WTC11 (cell line): Measurements from ENCODE around the gene ATP1B3. TPM values are rescaled to one million over a fixed set of nuclear protein-coding genes. Genes with fewer than 3 reads are reported as not detected.

Source experiments
- ATAC-seq: fragments of 200-7000 bp; cut with Tn5 transposase; 2 replicates; pipeline ENCODE4 v1.10.0; 2021; ENCODE audit warnings: mild to moderate bottlenecking, moderate library complexity
- CTCF ChIA-PET: fragments of 300-600 bp; sonication (Branson Sonifier 250); formaldehyde crosslinking; loops from one replicate; lab custom pipeline; 2021; ENCODE audit warnings: antibody characterized with exemption; lab: Charles Lee
- POLR2A ChIA-PET: fragments of 350-600 bp; sonication (Branson Sonifier 250); formaldehyde crosslinking; loops from one replicate; lab custom pipeline; 2021; ENCODE audit warnings: antibody characterized with exemption; lab: Charles Lee
- DNase-seq: peaks from one replicate; pipeline ENCODE4 v3.0.0; 2021; ENCODE audit warnings: low spot score
- H3K27ac Mint-ChIP-seq: 2 replicates; pipeline ENCODE4 v1.8.0; 2021; ENCODE audit warnings: mixed read lengths
- H3K27me3 Mint-ChIP-seq: 2 replicates; pipeline ENCODE4 v1.8.0; 2021; ENCODE audit warnings: low read depth, mild to moderate bottlenecking, moderate library complexity, mixed read lengths
- H3K36me3 Mint-ChIP-seq: 2 replicates; pipeline ENCODE4 v1.8.0; 2021; ENCODE audit warnings: mixed read lengths
- H3K4me1 Mint-ChIP-seq: 2 replicates; pipeline ENCODE4 v1.8.0; 2022; ENCODE audit warnings: mixed read lengths
- H3K4me3 Mint-ChIP-seq: 2 replicates; pipeline ENCODE4 v1.8.0; 2021; ENCODE audit warnings: mild to moderate bottlenecking, moderate library complexity, mixed read lengths
- H3K9me3 Mint-ChIP-seq: 2 replicates; pipeline ENCODE4 v1.8.0; 2021; ENCODE audit warnings: mixed read lengths
- ATF2 ChIP-seq: sonication (generic); formaldehyde crosslinking; IDR thresholded peaks from 2 replicates; pipeline ENCODE4 v1.8.1; 2022; ENCODE audit warnings: low read depth, missing genetic modification reagents, borderline replicate concordance
- CDX4 ChIP-seq: fragments of 250-450 bp; sonication (Bioruptor Pico); IDR thresholded peaks from 2 replicates; pipeline ENCODE4 v1.9.0; 2021; ENCODE audit warnings: moderate library complexity, mild to moderate bottlenecking, inconsistent platforms, borderline replicate concordance
- CREB1 ChIP-seq: sonication (generic); formaldehyde crosslinking; IDR thresholded peaks from 2 replicates; pipeline ENCODE4 v1.8.0; 2023; ENCODE audit warnings: mild to moderate bottlenecking, missing genetic modification reagents
- ELF4 ChIP-seq: sonication (generic); formaldehyde crosslinking; IDR thresholded peaks from 2 replicates; pipeline ENCODE4 v1.8.1; 2022; ENCODE audit warnings: low read depth, mild to moderate bottlenecking, moderate library complexity, missing genetic modification reagents
- ETV6 ChIP-seq: sonication (generic); formaldehyde crosslinking; IDR thresholded peaks from 2 replicates; pipeline ENCODE4 v1.8.1; 2022; ENCODE audit warnings: mild to moderate bottlenecking, missing genetic modification reagents
- FOXK1 ChIP-seq: sonication (generic); formaldehyde crosslinking; IDR thresholded peaks from 2 replicates; pipeline ENCODE4 v1.8.0; 2022; ENCODE audit warnings: mild to moderate bottlenecking, moderate library complexity, missing genetic modification reagents
- FOXP1 ChIP-seq: sonication (generic); formaldehyde crosslinking; IDR thresholded peaks from 2 replicates; pipeline ENCODE4 v1.8.0; 2022; ENCODE audit warnings: missing genetic modification reagents, mild to moderate bottlenecking, moderate library complexity, borderline replicate concordance
- FOXP4 ChIP-seq: sonication (generic); formaldehyde crosslinking; IDR thresholded peaks from 2 replicates; pipeline ENCODE4 v1.8.0; 2022; ENCODE audit warnings: mild to moderate bottlenecking, missing genetic modification reagents
- GTF2I ChIP-seq: fragments of 250-450 bp; sonication (Bioruptor Pico); conservative IDR thresholded peaks from 2 replicates; pipeline ENCODE4 v1.4.0; 2021; ENCODE audit warnings: mild to moderate bottlenecking
- JUN ChIP-seq: sonication (generic); formaldehyde crosslinking; IDR thresholded peaks from 2 replicates; pipeline ENCODE4 v1.8.0; 2023; ENCODE audit warnings: mild to moderate bottlenecking, missing genetic modification reagents
- NFE2L1 ChIP-seq: sonication (generic); formaldehyde crosslinking; IDR thresholded peaks from 2 replicates; pipeline ENCODE4 v1.8.1; 2023; ENCODE audit warnings: missing genetic modification reagents
- SMAD4 ChIP-seq: sonication (generic); formaldehyde crosslinking; IDR thresholded peaks from 2 replicates; pipeline ENCODE4 v1.8.0; 2022; ENCODE audit warnings: mild to moderate bottlenecking, missing genetic modification reagents
- SP1 ChIP-seq: sonication (generic); formaldehyde crosslinking; conservative IDR thresholded peaks from 2 replicates; pipeline ENCODE4 v1.8.1; 2022; ENCODE audit warnings: missing genetic modification reagents
- TCF7 ChIP-seq: sonication (generic); formaldehyde crosslinking; IDR thresholded peaks from 2 replicates; pipeline ENCODE4 v1.8.0; 2022; ENCODE audit warnings: mild to moderate bottlenecking, low read depth, missing genetic modification reagents, moderate library complexity
- TEAD1 ChIP-seq: sonication (generic); formaldehyde crosslinking; IDR thresholded peaks from 2 replicates; pipeline ENCODE4 v1.8.0; 2022; ENCODE audit warnings: mild to moderate bottlenecking, missing genetic modification reagents
- ZBTB43 ChIP-seq: sonication (generic); formaldehyde crosslinking; IDR thresholded peaks from 2 replicates; pipeline ENCODE4 v1.8.1; 2023; ENCODE audit warnings: mild to moderate bottlenecking, missing genetic modification reagents
- ZNF512 ChIP-seq: sonication (generic); formaldehyde crosslinking; IDR thresholded peaks from 2 replicates; pipeline ENCODE4 v1.8.1; 2022; ENCODE audit warnings: missing genetic modification reagents, borderline replicate concordance
- total RNA-seq: library from RNA; stranded (reverse); gene quantifications from 3 replicates; pipeline ENCODE4 v1.2.3, GENCODE V29; 2021
- TF ChIP-seq, protein P1 (sequence below): sonication (generic); formaldehyde crosslinking; conservative IDR thresholded peaks from 2 replicates; pipeline ENCODE4 v1.8.1; 2023; ENCODE audit warnings: mild to moderate bottlenecking, low read depth, missing genetic modification reagents, moderate library complexity
- TF ChIP-seq, protein P2 (sequence below): fragments of 250-450 bp; sonication (Bioruptor Pico); conservative IDR thresholded peaks from 2 replicates; pipeline ENCODE4 v1.9.0; 2021; ENCODE audit warnings: mild to moderate bottlenecking
- TF ChIP-seq, protein P3 (sequence below): sonication (generic); formaldehyde crosslinking; IDR thresholded peaks from 2 replicates; pipeline ENCODE4 v1.8.1; 2023; ENCODE audit warnings: mild to moderate bottlenecking, moderate library complexity, missing genetic modification reagents
- TF ChIP-seq, protein P4 (sequence below): sonication (generic); formaldehyde crosslinking; IDR thresholded peaks from 2 replicates; pipeline ENCODE4 v1.8.0; 2022; ENCODE audit warnings: mild to moderate bottlenecking, missing genetic modification reagents
- TF ChIP-seq, protein P5 (sequence below): sonication (generic); formaldehyde crosslinking; IDR thresholded peaks from 2 replicates; pipeline ENCODE4 v1.8.1; 2022; ENCODE audit warnings: mild to moderate bottlenecking, moderate library complexity, missing genetic modification reagents

Gene ATP1B3
- total RNA-seq, 1 experiment from 2014 or later = 189 TPM

DNA sequence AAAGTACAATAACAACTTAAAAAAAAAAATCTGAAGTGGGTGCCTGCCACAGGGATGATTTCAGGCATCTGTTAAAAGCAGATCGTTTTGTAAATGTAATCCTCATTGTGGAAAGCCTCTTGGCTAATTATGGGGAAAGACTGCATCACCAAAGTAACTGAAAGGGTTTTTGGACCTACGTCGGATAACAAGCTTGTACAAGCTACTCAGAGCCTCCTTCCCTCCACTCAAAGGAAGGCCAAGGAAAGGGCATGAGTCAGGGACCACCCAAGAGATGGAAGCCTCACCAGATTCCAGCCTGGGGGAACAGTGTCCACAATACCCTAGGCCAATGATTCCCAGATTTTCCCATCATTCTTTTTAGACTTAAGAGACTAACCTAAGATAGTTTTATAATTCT, 84.3 kb downstream of the ATP1B3 start (continued):
- TF ChIP-seq, protein P1, sequence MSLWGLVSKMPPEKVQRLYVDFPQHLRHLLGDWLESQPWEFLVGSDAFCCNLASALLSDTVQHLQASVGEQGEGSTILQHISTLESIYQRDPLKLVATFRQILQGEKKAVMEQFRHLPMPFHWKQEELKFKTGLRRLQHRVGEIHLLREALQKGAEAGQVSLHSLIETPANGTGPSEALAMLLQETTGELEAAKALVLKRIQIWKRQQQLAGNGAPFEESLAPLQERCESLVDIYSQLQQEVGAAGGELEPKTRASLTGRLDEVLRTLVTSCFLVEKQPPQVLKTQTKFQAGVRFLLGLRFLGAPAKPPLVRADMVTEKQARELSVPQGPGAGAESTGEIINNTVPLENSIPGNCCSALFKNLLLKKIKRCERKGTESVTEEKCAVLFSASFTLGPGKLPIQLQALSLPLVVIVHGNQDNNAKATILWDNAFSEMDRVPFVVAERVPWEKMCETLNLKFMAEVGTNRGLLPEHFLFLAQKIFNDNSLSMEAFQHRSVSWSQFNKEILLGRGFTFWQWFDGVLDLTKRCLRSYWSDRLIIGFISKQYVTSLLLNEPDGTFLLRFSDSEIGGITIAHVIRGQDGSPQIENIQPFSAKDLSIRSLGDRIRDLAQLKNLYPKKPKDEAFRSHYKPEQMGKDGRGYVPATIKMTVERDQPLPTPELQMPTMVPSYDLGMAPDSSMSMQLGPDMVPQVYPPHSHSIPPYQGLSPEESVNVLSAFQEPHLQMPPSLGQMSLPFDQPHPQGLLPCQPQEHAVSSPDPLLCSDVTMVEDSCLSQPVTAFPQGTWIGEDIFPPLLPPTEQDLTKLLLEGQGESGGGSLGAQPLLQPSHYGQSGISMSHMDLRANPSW (CRISPR knock-in tag) = no peak
- TF ChIP-seq, protein P2, sequence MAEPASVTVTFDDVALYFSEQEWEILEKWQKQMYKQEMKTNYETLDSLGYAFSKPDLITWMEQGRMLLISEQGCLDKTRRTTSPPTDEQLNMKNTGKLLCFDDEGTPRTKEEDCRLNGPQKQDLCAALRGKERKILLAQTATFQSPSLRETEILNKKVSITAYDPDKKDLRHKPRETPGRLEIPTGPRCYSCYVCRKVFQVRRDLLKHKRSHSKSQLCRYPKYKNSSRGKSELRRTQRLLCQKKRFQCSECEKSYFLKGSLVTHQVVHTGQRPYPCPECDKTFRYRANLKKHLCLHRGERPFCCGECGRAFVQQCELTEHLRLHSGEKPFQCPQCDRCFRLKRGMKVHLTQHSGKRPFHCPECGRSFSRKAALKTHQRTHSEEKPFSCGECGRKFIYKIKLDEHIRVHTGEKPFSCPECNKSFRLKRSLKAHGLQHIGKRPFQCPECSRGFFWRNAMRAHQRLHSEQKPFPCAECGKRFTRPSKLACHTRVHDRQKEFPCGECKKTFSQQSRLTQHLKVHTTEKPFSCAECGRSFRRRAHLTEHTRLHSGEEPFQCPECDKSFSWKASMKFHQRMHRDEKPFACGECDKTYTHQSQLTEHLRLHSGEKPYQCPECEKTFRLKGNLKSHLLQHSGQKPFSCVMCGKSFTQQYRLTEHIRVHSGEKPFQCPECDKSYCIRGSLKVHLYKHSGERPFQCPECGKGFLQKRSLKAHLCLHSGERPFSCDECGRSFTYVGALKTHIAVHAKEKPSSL (CRISPR knock-in tag) = no peak
- TF ChIP-seq FOXP1 (no peak), FOXK1 (no peak), CREB1 (CRISPR knock-in tag) (no peak), ETV6 (no peak), TCF7 (no peak), FOXP4 (CRISPR knock-in tag) (no peak)

DNA sequence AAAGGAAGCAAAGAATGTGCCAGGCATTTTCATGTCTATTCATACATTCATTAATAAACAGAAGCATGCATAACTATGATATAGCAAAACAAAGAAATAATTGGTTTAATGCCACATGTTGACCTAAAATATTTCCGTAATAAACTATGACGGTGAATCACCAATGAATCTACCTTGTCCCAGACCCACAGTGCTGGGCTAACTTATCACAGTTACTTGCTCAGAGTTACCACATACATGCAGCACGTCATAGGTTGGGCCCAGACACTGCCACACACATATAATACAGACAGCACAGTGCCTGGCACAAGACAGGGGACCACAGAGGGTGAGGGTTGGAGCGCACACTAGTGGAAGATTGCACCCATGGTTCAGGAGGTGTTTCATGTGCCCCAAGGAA, 86.9 kb downstream of the ATP1B3 start:
- Mint-ChIP-seq H3K9me3 (no peaks in the 10 kb centered on the region), H3K27ac (no peak overlapping the region), H3K27me3 (no peaks in the 10 kb centered on the region), H3K4me3 (no peak overlapping the region), H3K36me3 (peaks cover 46% of the 10 kb centered on the region), H3K4me1 (no peaks in the 10 kb centered on the region)
- ChIA-PET POLR2A (no interaction called here), CTCF (interaction anchor here (1.0 to 2.0 kb wide), 4 partner anchors 9 to 316 kb away, joined by 3 to 6 read pairs (median 4); no protein-coding TSS in a partner anchor)
- DNase-seq (no peak), ATAC-seq (no peak)
- TF ChIP-seq ZNF512 (CRISPR knock-in tag) (no peak), ZBTB43 (CRISPR knock-in tag) (no peak), SP1 (CRISPR knock-in tag) (no peak), ATF2 (CRISPR knock-in tag) (no peak), JUN (CRISPR knock-in tag) (no peak), CREB1 (CRISPR knock-in tag) (no peak), GTF2I (CRISPR knock-in tag) (no peak), TCF7 (no peak), CDX4 (CRISPR knock-in tag) (no peak), TEAD1 (CRISPR knock-in tag) (no peak), SMAD4 (CRISPR knock-in tag) (no peak), ELF4 (CRISPR knock-in tag) (no peak), NFE2L1 (CRISPR knock-in tag) (no peak)
- TF ChIP-seq, protein P3, sequence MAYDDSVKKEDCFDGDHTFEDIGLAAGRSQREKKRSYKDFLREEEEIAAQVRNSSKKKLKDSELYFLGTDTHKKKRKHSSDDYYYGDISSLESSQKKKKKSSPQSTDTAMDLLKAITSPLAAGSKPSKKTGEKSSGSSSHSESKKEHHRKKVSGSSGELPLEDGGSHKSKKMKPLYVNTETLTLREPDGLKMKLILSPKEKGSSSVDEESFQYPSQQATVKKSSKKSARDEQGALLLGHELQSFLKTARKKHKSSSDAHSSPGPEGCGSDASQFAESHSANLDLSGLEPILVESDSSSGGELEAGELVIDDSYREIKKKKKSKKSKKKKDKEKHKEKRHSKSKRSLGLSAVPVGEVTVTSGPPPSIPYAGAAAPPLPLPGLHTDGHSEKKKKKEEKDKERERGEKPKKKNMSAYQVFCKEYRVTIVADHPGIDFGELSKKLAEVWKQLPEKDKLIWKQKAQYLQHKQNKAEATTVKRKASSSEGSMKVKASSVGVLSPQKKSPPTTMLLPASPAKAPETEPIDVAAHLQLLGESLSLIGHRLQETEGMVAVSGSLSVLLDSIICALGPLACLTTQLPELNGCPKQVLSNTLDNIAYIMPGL (CRISPR knock-in tag) = no peak
- TF ChIP-seq, protein P4, sequence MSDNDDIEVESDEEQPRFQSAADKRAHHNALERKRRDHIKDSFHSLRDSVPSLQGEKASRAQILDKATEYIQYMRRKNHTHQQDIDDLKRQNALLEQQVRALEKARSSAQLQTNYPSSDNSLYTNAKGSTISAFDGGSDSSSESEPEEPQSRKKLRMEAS (CRISPR knock-in tag) = no peak
- TF ChIP-seq, protein P5, sequence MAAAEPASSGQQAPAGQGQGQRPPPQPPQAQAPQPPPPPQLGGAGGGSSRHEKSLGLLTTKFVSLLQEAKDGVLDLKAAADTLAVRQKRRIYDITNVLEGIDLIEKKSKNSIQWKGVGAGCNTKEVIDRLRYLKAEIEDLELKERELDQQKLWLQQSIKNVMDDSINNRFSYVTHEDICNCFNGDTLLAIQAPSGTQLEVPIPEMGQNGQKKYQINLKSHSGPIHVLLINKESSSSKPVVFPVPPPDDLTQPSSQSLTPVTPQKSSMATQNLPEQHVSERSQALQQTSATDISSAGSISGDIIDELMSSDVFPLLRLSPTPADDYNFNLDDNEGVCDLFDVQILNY (CRISPR knock-in tag) = no peak
